ENCODE data around the gene BABAM2.

DNA sequence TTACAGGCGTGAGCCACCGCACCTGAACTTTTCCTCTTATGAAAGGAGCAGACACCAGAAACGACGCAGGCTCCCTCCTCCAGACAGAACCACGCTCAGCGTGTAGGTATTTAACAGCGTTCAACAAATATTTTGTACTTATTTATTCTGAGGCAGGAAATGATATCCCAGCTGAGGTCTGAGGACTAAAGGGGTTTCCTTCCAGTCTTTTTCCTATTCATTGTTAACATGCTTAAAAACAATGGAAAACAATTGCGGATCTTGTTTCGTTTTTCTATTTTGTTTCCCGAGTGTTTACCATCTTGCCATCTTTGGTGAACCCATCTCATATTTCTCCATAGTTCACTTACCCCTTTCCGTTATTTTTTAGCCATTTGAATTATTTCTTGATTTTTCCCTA lies 458.4 kb downstream of the BABAM2 start:
- TF ChIP-seq, protein P1, sequence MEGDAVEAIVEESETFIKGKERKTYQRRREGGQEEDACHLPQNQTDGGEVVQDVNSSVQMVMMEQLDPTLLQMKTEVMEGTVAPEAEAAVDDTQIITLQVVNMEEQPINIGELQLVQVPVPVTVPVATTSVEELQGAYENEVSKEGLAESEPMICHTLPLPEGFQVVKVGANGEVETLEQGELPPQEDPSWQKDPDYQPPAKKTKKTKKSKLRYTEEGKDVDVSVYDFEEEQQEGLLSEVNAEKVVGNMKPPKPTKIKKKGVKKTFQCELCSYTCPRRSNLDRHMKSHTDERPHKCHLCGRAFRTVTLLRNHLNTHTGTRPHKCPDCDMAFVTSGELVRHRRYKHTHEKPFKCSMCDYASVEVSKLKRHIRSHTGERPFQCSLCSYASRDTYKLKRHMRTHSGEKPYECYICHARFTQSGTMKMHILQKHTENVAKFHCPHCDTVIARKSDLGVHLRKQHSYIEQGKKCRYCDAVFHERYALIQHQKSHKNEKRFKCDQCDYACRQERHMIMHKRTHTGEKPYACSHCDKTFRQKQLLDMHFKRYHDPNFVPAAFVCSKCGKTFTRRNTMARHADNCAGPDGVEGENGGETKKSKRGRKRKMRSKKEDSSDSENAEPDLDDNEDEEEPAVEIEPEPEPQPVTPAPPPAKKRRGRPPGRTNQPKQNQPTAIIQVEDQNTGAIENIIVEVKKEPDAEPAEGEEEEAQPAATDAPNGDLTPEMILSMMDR (IDR thresholded peaks at IDR 0.05; ENCODE audit: insufficient read depth, low read depth, low read length) = no peak
- no peak for TF ChIP-seq EZH2 (IDR thresholded peaks at IDR 0.05; ENCODE audit: insufficient read depth, low read length)
